DOHH2 (cell line): ENCODE data around the gene CCDC89.

Experiments used
- H3F3A ChIP-seq: fragments of 200-600 bp; sonication (generic), shearing (Covaris generic); 2 replicates; pipeline ENCODE4 v1.6.0; 2016; ENCODE audit warnings: antibody characterized with exemption, mild to moderate bottlenecking; ENCODE audit not compliant: control insufficient read depth, insufficient read depth
- H3K27ac ChIP-seq: fragments of 200-600 bp; sonication (generic); 2 replicates; pipeline ENCODE4 v1.5.1; 2014; ENCODE audit warnings: low read depth, mild to moderate bottlenecking, low read length, moderate library complexity
- H3K27me3 ChIP-seq: fragments of 200-600 bp; sonication (generic); 2 replicates; pipeline ENCODE4 v1.6.1; 2014; ENCODE audit warnings: mild to moderate bottlenecking, low read length, mixed read lengths; ENCODE audit not compliant: control insufficient read depth
- H3K36me3 ChIP-seq: fragments of 200-600 bp; sonication (generic); 2 replicates; pipeline ENCODE4 v1.6.1; 2014; ENCODE audit warnings: mild to moderate bottlenecking, low read length, moderate library complexity, mixed read lengths; ENCODE audit not compliant: control insufficient read depth
- H3K4me1 ChIP-seq: fragments of 200-600 bp; sonication (generic); 2 replicates; pipeline ENCODE4 v1.6.1; 2014; ENCODE audit warnings: mild to moderate bottlenecking, low read length, mixed read lengths; ENCODE audit not compliant: control insufficient read depth
- H3K4me2 ChIP-seq: fragments of 200-600 bp; sonication (generic); 2 replicates; pipeline ENCODE4 v1.6.0; 2014; ENCODE audit warnings: mild to moderate bottlenecking, low read length, moderate library complexity
- H3K4me3 ChIP-seq: fragments of 200-600 bp; sonication (generic); 2 replicates; pipeline ENCODE4 v1.5.1; 2014; ENCODE audit warnings: mild to moderate bottlenecking, low read length, mixed read lengths
- H3K79me2 ChIP-seq: fragments of 200-600 bp; sonication (generic); 2 replicates; pipeline ENCODE4 v1.6.1; 2014; ENCODE audit warnings: mild to moderate bottlenecking, low read length, mixed read lengths; ENCODE audit not compliant: control insufficient read depth
- H3K9me2 ChIP-seq: fragments of 200-600 bp; sonication (generic); replicated peaks from 2 replicates; pipeline ENCODE4 v1.6.1; 2014; ENCODE audit warnings: mild to moderate bottlenecking, low read length, mixed read lengths; ENCODE audit not compliant: control insufficient read depth
- H3K9me3 ChIP-seq: fragments of 200-600 bp; sonication (generic); 2 replicates; pipeline ENCODE4 v1.6.1; 2014; ENCODE audit warnings: antibody characterized with exemption, low read length, mixed read lengths; ENCODE audit not compliant: control insufficient read depth, insufficient read depth
- H4K20me1 ChIP-seq: fragments of 200-600 bp; sonication (generic); 2 replicates; pipeline ENCODE4 v1.6.0; 2014; ENCODE audit warnings: low read depth, mild to moderate bottlenecking, antibody characterized with exemption, low read length, moderate library complexity; ENCODE audit not compliant: control insufficient read depth, insufficient read depth
- CTCF ChIP-seq: fragments of 200-600 bp; sonication (generic); IDR thresholded peaks from one replicate; pipeline ENCODE4 v1.5.1; 2014; ENCODE audit warnings: antibody characterized with exemption, mild to moderate bottlenecking, low read depth, low read length; ENCODE audit not compliant: poor library complexity, severe bottlenecking
- EZH2phosphoT487 ChIP-seq: fragments of 200-600 bp; sonication (generic); IDR thresholded peaks from 2 replicates; pipeline ENCODE4 v1.6.1; 2017; ENCODE audit warnings: borderline replicate concordance, mild to moderate bottlenecking, antibody characterized with exemption, low read length, moderate library complexity, mixed read lengths

The CCDC89 gene

GRCh38 chr11:85709941-85710702 lies 24.1 kb upstream of the CCDC89 start:
- no peaks in the 10 kb centered on the region for H3K9me3 ChIP-seq
- H3K36me3 ChIP-seq, result no peaks in the 10 kb centered on the region
- H3K27me3 ChIP-seq, result peaks cover 7% of the 10 kb centered on the region; the same call in 1 of the 2 replicates
- no peaks in the 10 kb centered on the region for H3K4me1 ChIP-seq
- H3K9me2 ChIP-seq, result no peaks in the 10 kb centered on the region
- no peaks in the 10 kb centered on the region for H3K79me2 ChIP-seq
- no peak for TF ChIP-seq CTCF
- H3F3A ChIP-seq, result no peaks in the 10 kb centered on the region
- no peak overlapping the region for H3K4me2 ChIP-seq
- H3K4me3 ChIP-seq, result no peak overlapping the region
- no peaks in the 10 kb centered on the region for H4K20me1 ChIP-seq
- no peak overlapping the region for H3K27ac ChIP-seq

- no peaks in the 10 kb centered on the region for H3K9me3 ChIP-seq
- peaks cover 13% of the 10 kb centered on the region; the same call in 1 of the 2 replicates for H3K27me3 ChIP-seq
- no peaks in the 10 kb centered on the region for H3K79me2 ChIP-seq
- no peaks in the 10 kb centered on the region for H4K20me1 ChIP-seq
- no peak overlapping the region for H3K4me2 ChIP-seq
- no peaks in the 10 kb centered on the region for H3K9me2 ChIP-seq
- H3K4me1 ChIP-seq, result no peaks in the 10 kb centered on the region
- H3F3A ChIP-seq, result no peaks in the 10 kb centered on the region
- H3K36me3 ChIP-seq, result no peaks in the 10 kb centered on the region
- TF ChIP-seq EZH2phosphoT487, result no peak
- no peak for TF ChIP-seq CTCF
- H3K27ac ChIP-seq, result no peak overlapping the region
- no peak overlapping the region for H3K4me3 ChIP-seq
Measured at GRCh38 chr11:85705800-85706199, 19.8 kb upstream of the CCDC89 start.

GRCh38 chr11:85704967-85705366 lies 19.0 kb upstream of the CCDC89 start:
- no peak overlapping the region for H3K4me3 ChIP-seq
- H3K4me2 ChIP-seq, result no peak overlapping the region
- no peaks in the 10 kb centered on the region for H3K36me3 ChIP-seq
- H3K9me3 ChIP-seq, result no peaks in the 10 kb centered on the region
- no peaks in the 10 kb centered on the region for H3K9me2 ChIP-seq
- H3K4me1 ChIP-seq, result no peaks in the 10 kb centered on the region
- no peak for TF ChIP-seq CTCF
- H3K79me2 ChIP-seq, result no peaks in the 10 kb centered on the region
- no peak overlapping the region for H3K27ac ChIP-seq
- H3F3A ChIP-seq, result no peaks in the 10 kb centered on the region
- H4K20me1 ChIP-seq, result no peaks in the 10 kb centered on the region
- H3K27me3 ChIP-seq, result peaks cover 13% of the 10 kb centered on the region; the same call in 1 of the 2 replicates
